ENCODE measurements around the gene NUCB1.

NUCB1 gene

GRCh38 chr19:48963371-48964204, 63.5 kb downstream of the NUCB1 start:
- peak; percentile 86 for DNase-seq (ENCODE audit: extremely low read depth, insufficient read length)
- no peak for TF ChIP-seq CTCF (IDR thresholded peaks at IDR 0.05; ENCODE audit: insufficient read depth, low read length, poor library complexity, severe bottlenecking)
- Histone ChIP-seq H3K27me3 (replicated peaks; ENCODE audit: control insufficient read depth, insufficient read depth, low read length) (no peaks in the 10 kb centered on the region), H3K36me3 (ENCODE audit: control insufficient read depth, insufficient read depth, low read length) (peaks cover 7% of the 10 kb centered on the region), H3K4me3 (replicated peaks; ENCODE audit: low read depth, low read length) (peak overlapping the region; percentile 12; the same call in 1 of the 2 replicates)

- H3K4me3 ChIP-seq (replicated peaks; ENCODE audit: low read depth, low read length) = peak overlapping the region; percentile 74
- TF ChIP-seq CTCF (IDR thresholded peaks at IDR 0.05; ENCODE audit: insufficient read depth, low read length, poor library complexity, severe bottlenecking) = no peak
- no peaks in the 10 kb centered on the region for H3K27me3 ChIP-seq (replicated peaks; ENCODE audit: control insufficient read depth, insufficient read depth, low read length)
- peaks cover 13% of the 10 kb centered on the region for H3K36me3 ChIP-seq (ENCODE audit: control insufficient read depth, insufficient read depth, low read length)
- no peak for DNase-seq (ENCODE audit: extremely low read depth, insufficient read length)
Observed at GRCh38 chr19:48964205-48965039, 64.3 kb downstream of the NUCB1 start.

- Histone ChIP-seq H3K36me3 (ENCODE audit: control insufficient read depth, insufficient read depth, low read length) (peaks cover 15% of the 10 kb centered on the region), H3K4me3 (replicated peaks; ENCODE audit: low read depth, low read length) (peak within 1 kb of the TSS; percentile 74), H3K27me3 (replicated peaks; ENCODE audit: control insufficient read depth, insufficient read depth, low read length) (no peaks in the 10 kb centered on the region)
- no peak for TF ChIP-seq CTCF (IDR thresholded peaks at IDR 0.05; ENCODE audit: insufficient read depth, low read length, poor library complexity, severe bottlenecking)
- DNase-seq (ENCODE audit: extremely low read depth, insufficient read length) = peak; percentile 96
Observed at GRCh38 chr19:48965040-48965805, 65.1 kb downstream of the NUCB1 start, which contains the start of gene FTL. Gene FTL (plus strand): TSS chr19:48965309. CDS start chr19:48965508, 199 bp downstream.

GRCh38 chr19:48965806-48966540, 65.9 kb downstream of the NUCB1 start:
- Histone ChIP-seq H3K4me3 (replicated peaks; ENCODE audit: low read depth, low read length) (peak overlapping the region; percentile 74), H3K27me3 (replicated peaks; ENCODE audit: control insufficient read depth, insufficient read depth, low read length) (no peaks in the 10 kb centered on the region), H3K36me3 (ENCODE audit: control insufficient read depth, insufficient read depth, low read length) (peaks cover 18% of the 10 kb centered on the region)
- peak; percentile 89 for DNase-seq (ENCODE audit: extremely low read depth, insufficient read length)
- TF ChIP-seq CTCF (IDR thresholded peaks at IDR 0.05; ENCODE audit: insufficient read depth, low read length, poor library complexity, severe bottlenecking) = no peak
